Brain microvascular endothelial cell (primary cell): ENCODE data around the gene TCF7L2.

Source experiments
- DNase-seq: peaks from one replicate; pipeline ENCODE4 v3.0.0-alpha.2; 2020
- H3K27ac ChIP-seq: fragments of 250-450 bp; sonication (Bioruptor Pico); 2 replicates; pipeline ENCODE4 v1.5.1; 2020; ENCODE audit warnings: mild to moderate bottlenecking, moderate library complexity
- H3K27me3 ChIP-seq: fragments of 250-450 bp; sonication (Bioruptor Pico); replicated peaks from 2 replicates; pipeline ENCODE4 v1.5.1; 2020; ENCODE audit warnings: mild to moderate bottlenecking
- H3K36me3 ChIP-seq: fragments of 250-450 bp; sonication (Bioruptor Pico); replicated peaks from 2 replicates; pipeline ENCODE4 v1.5.1; 2020; ENCODE audit warnings: mild to moderate bottlenecking
- H3K4me3 ChIP-seq: 2 replicates; pipeline ENCODE4 v1.5.1; 2011; ENCODE audit warnings: low read depth, mild to moderate bottlenecking, control low read depth, low read length, moderate library complexity
- CTCF ChIP-seq: IDR thresholded peaks from 2 replicates; pipeline ENCODE4 v1.5.1; 2011; ENCODE audit warnings: low read depth, mild to moderate bottlenecking, moderate library complexity, low read length, control low read depth, inconsistent platforms; ENCODE audit errors: missing control alignments
- in situ Hi-C: cut with HindIII; loops from 2 replicates; pipeline ENCODE4 v1.10.0; 2017; ENCODE audit warnings: low sequenced_read_pairs, low pct_ligation_motif_present

TCF7L2 gene

GRCh38 chr10:113041841-113042750 is 92.0 kb downstream of the TCF7L2 start:
- H3K27me3 ChIP-seq, result no peaks in the 10 kb centered on the region
- in situ Hi-C loops, result no loop called here
- no peak for TF ChIP-seq CTCF
- H3K36me3 ChIP-seq, result no peaks in the 10 kb centered on the region
- no peak overlapping the region for H3K27ac ChIP-seq
- DNase-seq, result no peak
- H3K4me3 ChIP-seq, result no peak overlapping the region

GRCh38 chr10:113042868-113043267 is 92.8 kb downstream of the TCF7L2 start:
- in situ Hi-C loops, result no loop called here
- no peaks in the 10 kb centered on the region for H3K27me3 ChIP-seq
- no peak overlapping the region for H3K27ac ChIP-seq
- no peak overlapping the region for H3K4me3 ChIP-seq
- no peak for DNase-seq
- H3K36me3 ChIP-seq, result no peaks in the 10 kb centered on the region
- TF ChIP-seq CTCF, result no peak

GRCh38 chr10:113044016-113044755 is 94.1 kb downstream of the TCF7L2 start:
- H3K4me3 ChIP-seq, result no peak overlapping the region
- H3K27me3 ChIP-seq, result no peaks in the 10 kb centered on the region
- TF ChIP-seq CTCF, result no peak
- H3K27ac ChIP-seq, result no peak overlapping the region
- DNase-seq, result no peak
- in situ Hi-C loops, result no loop called here
- H3K36me3 ChIP-seq, result no peaks in the 10 kb centered on the region

- in situ Hi-C loops, result no loop called here
Measured at GRCh38 chr10:113045147-113046055, 95.4 kb downstream of the TCF7L2 start.

More at GRCh38 chr10:113045147-113046055, 95.4 kb downstream of the TCF7L2 start:
- Histone ChIP-seq H3K27me3 (no peaks in the 10 kb centered on the region), H3K4me3 (no peak overlapping the region), H3K27ac (peak overlapping the region; percentile 91), H3K36me3 (no peaks in the 10 kb centered on the region)
- no peak for TF ChIP-seq CTCF
- peak; percentile 95 for DNase-seq
